GM21526 (cell line): Measurements from ENCODE around the gene TSPY2.
"Not testable (repeated sequence)": the region's sequence is repeated elsewhere in the genome, so short reads cannot be mapped to it uniquely, and the experiment has no call there.

ENCODE experiments used
- ATAC-seq: cut with Tn5 transposase; IDR thresholded peaks from one replicate; pipeline ENCODE4 v1.9.1; 2021; ENCODE audit warnings: moderate library complexity; ENCODE audit not compliant: unreplicated experiment, low FRiP score

Gene TSPY2

GRCh38 chrY:6245923-6246322 lies at the start of gene TSPY2:
TSPY2 (plus strand) TSS chrY:6246223; CDS start chrY:6246269, 46 bp downstream.
- ATAC-seq, result not testable (repeated sequence)

GRCh38 chrY:6209565-6209964 lies 36.5 kb upstream of the TSPY2 start:
- ATAC-seq, result not testable (repeated sequence)

- not testable (repeated sequence) for ATAC-seq
Measured at GRCh38 chrY:6217045-6217444, 29.0 kb upstream of the TSPY2 start.

GRCh38 chrY:6269839-6270238 lies 23.8 kb downstream of the TSPY2 start:
- not testable (repeated sequence) for ATAC-seq
